GM12864 (cell line): ENCODE results near the gene PARD3B.

Source experiments
- DNase-seq: peaks from one replicate; pipeline ENCODE4 v3.0.0-alpha.2; 2011; ENCODE audit warnings: low read depth
- H3K4me3 ChIP-seq: 2 replicates; pipeline ENCODE4 v1.5.1; 2011; ENCODE audit warnings: mild to moderate bottlenecking, low read depth, low read length, control low read depth
- CTCF ChIP-seq: IDR thresholded peaks from 2 replicates; pipeline ENCODE4 v1.5.1; 2011; ENCODE audit warnings: low read depth, mild to moderate bottlenecking, moderate library complexity, low read length, control low read depth, inconsistent platforms; ENCODE audit errors: missing control alignments

The PARD3B gene

GRCh38 chr2:204696124-204696523 is 150.8 kb downstream of the PARD3B start:
- TF ChIP-seq CTCF, result no peak
- DNase-seq, result no peak
- no peak overlapping the region for H3K4me3 ChIP-seq

DNA sequence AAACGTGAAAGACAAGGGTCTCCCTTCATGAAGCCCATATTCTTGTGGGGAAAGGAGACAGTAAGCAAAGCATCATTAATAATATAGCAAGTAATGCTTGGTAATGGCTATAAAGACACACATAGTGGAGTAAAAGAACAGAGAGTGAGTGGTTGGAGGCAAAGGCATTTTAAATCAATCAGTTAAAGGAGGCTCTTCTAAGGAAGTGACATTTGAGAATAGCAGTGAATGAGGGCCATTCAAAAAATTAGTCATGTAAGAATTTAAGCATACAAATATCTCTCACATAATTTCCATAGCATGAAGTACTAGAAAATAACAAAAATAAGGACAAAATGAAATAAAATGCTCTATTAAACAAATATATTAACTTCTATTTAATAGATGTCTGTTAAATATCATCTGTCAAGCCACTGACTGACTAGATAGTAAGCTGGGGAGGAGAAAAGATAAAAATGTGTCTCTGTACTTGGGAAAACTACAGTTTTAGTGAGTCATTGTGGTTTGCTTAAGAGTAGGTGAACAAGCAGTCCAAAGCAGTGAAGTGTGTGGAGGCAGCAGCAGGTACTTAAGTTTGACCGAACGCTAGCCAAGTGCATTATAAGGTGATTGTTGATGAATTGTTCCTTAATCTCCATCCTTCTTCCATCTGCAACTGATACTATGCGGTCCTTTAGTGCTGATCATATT is 160.1 kb downstream of the PARD3B start:
- no peak overlapping the region for H3K4me3 ChIP-seq
- no peak for DNase-seq
- TF ChIP-seq CTCF, result no peak

- no peak overlapping the region for H3K4me3 ChIP-seq
- TF ChIP-seq CTCF, result no peak
- DNase-seq, result no peak
These were observed 161.7 kb downstream of the PARD3B start for GRCh38 chr2:204706939-204707338.

GRCh38 chr2:204713211-204713610 is 167.9 kb downstream of the PARD3B start:
- no peak for DNase-seq
- no peak overlapping the region for H3K4me3 ChIP-seq
- no peak for TF ChIP-seq CTCF

DNA sequence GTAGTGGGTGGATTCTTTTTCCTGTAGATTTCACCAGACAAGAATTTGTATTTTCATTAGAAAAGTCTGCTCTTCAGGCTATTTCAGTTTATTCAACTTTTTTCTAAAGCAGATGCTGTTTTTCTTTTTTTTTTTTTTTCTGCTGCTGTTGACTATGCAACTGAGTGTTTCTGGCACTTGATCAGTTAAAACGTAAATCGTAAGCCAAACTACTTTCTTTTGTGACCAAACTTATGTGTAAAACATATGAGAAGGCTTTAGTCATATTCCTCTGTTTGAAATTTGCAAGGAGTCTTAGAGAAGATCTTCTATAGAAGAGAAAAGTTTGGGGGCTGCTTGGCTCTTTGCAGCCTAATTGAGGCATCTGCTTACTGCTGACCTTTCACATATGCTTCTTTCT is 170.1 kb downstream of the PARD3B start:
- TF ChIP-seq CTCF, result no peak
- DNase-seq, result no peak
- H3K4me3 ChIP-seq, result no peak overlapping the region

- no peak for TF ChIP-seq CTCF
- DNase-seq, result no peak
- H3K4me3 ChIP-seq, result no peak overlapping the region
These were observed 172.3 kb downstream of the PARD3B start for GRCh38 chr2:204717591-204717990.

DNA sequence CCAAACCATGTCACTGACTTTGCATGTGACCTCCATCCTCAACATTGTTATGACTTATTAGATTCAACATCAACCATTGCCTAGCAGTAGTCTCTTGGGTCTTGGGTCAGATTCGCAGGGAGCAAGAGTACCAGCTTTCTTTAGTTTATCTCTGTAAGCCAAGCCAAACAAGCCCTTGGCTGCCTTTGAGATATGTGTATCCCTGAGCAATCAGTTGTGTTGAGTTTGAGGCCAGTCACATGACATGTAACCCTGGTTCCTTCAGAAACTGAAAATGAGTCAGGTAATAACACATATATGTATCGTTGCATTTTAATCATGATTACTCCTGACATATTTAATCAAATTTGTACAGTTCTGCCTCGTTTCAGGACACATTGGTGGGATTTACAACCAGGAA is 173.3 kb downstream of the PARD3B start:
- no peak for DNase-seq
- no peak overlapping the region for H3K4me3 ChIP-seq
- TF ChIP-seq CTCF, result no peak
